HG03064 (cell line): Measurements from ENCODE around the gene ADAM8.
A peak's percentile ranks its signal among the peaks of the same experiment; 100 is the strongest.

Experiments used
- ATAC-seq: cut with Tn5 transposase; IDR thresholded peaks from one replicate; pipeline ENCODE4 v1.9.1; 2021; ENCODE audit warnings: low read depth; ENCODE audit not compliant: unreplicated experiment

The ADAM8 gene

GRCh38 chr10:133309100-133309719 is 32.5 kb upstream of the ADAM8 start:
- peak; percentile 67 for ATAC-seq

GRCh38 chr10:133308421-133309099 is 31.9 kb upstream of the ADAM8 start, which contains the start of the genes TUBGCP2 and ZNF511:
Gene TUBGCP2, minus strand, starts transcription at chr10:133308872. Its CDS starts 5,931 bp downstream, at chr10:133302941.
Gene ZNF511, plus strand, starts transcription at chr10:133308914. Its CDS starts 30 bp downstream, at chr10:133308944.
- ATAC-seq = peak; percentile 82

- ATAC-seq = no peak
Observed at GRCh38 chr10:133307776-133308420, 31.2 kb upstream of the ADAM8 start.

GRCh38 chr10:133306941-133307379 is 30.3 kb upstream of the ADAM8 start:
- no peak for ATAC-seq

GRCh38 chr10:133306097-133306476 is 29.4 kb upstream of the ADAM8 start:
- ATAC-seq = no peak

GRCh38 chr10:133303206-133303605 is 26.5 kb upstream of the ADAM8 start:
- no peak for ATAC-seq

- ATAC-seq = no peak
Observed at GRCh38 chr10:133302230-133302629, 25.6 kb upstream of the ADAM8 start.

GRCh38 chr10:133299738-133300137 is 23.1 kb upstream of the ADAM8 start:
- no peak for ATAC-seq

- ATAC-seq = no peak
Observed at GRCh38 chr10:133299224-133299623, 22.6 kb upstream of the ADAM8 start.

GRCh38 chr10:133298466-133298865 is 21.8 kb upstream of the ADAM8 start:
- ATAC-seq = no peak

GRCh38 chr10:133297504-133297903 is 20.8 kb upstream of the ADAM8 start:
- ATAC-seq = no peak

GRCh38 chr10:133295426-133296320 is 19.0 kb upstream of the ADAM8 start:
- ATAC-seq = no peak

- ATAC-seq = no peak
Observed at GRCh38 chr10:133294189-133294588, 17.5 kb upstream of the ADAM8 start.

- no peak for ATAC-seq
Observed at GRCh38 chr10:133293810-133294119, 17.1 kb upstream of the ADAM8 start.

- ATAC-seq = no peak
Observed at GRCh38 chr10:133292919-133293809, 16.5 kb upstream of the ADAM8 start.

GRCh38 chr10:133289761-133290160 is 13.1 kb upstream of the ADAM8 start:
- ATAC-seq = no peak

GRCh38 chr10:133287832-133288500 is 11.3 kb upstream of the ADAM8 start:
- ATAC-seq = no peak

GRCh38 chr10:133286366-133286765 is 9.7 kb upstream of the ADAM8 start:
- no peak for ATAC-seq

- no peak for ATAC-seq
Observed at GRCh38 chr10:133285217-133285616, 8.5 kb upstream of the ADAM8 start.
